IPS-NIHi11 (cell line): ENCODE data around the gene MT1B.
"Not testable (repeated sequence)": the region's sequence is repeated elsewhere in the genome, so short reads cannot be mapped to it uniquely, and the experiment has no call there.

Experiments used
- DNase-seq: peaks from one replicate; pipeline ENCODE4 v3.0.0; 2012; ENCODE audit warnings: mixed read lengths, low spot score

Gene MT1B

GRCh38 chr16:56620339-56620897 is 31.3 kb upstream of the MT1B start:
- DNase-seq: no peak

DNA sequence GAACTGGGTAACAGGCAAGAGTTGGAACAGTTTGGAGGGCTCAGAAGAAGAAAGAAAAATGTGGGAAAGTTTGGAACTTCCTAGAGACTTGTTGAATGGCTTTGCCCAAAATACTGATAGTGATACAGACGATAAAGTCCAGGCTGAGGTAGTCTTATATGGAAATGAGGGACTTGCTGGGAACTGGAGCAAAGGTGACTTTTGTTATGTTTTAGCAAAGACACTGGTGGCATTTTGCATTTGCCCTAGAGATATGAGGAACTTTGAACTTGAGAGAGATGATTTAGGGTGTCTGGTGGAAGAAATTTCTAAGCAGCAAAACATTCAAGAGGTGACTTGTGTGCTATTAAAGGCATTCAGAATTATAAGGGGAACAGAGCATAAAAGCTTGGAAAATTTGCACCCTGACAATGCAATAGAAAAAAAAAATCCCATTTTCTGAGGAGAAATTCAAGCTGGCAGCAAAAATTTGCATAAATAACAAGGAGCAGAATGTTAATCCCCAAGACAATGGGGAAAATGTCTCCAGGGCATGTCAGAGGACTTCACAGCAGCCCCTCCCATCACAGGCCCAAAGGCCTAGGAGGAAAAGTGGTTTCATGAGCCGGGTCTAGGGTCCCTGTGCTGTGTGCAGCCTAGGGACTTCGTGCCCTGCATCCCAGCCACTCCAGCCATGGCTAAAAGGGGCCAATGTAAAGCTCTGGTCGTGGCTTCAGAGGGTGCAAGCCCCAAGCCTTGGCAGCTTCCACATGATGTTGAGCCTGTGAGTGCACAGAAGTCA is 29.8 kb upstream of the MT1B start:
- DNase-seq: not testable (repeated sequence)

DNA sequence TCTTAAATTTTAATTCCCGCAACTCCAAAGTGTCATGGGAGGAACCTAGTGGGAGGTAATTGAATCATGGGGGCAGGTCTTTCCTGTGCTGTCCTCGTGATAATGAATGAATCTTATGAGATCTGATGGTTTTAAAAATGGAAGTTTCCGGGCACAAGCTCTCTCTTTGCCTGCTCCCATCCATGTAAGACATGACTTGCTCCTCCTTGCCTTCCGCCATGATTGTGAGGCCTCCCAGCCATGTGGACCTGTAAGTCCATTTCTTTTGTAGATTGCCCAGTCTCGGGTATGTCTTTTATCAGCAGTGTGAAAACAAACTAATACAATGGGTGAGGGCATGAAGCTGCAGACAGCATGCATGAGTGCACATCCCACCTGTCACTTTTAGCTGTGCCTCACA is 28.5 kb upstream of the MT1B start:
- not testable (repeated sequence) for DNase-seq

DNA sequence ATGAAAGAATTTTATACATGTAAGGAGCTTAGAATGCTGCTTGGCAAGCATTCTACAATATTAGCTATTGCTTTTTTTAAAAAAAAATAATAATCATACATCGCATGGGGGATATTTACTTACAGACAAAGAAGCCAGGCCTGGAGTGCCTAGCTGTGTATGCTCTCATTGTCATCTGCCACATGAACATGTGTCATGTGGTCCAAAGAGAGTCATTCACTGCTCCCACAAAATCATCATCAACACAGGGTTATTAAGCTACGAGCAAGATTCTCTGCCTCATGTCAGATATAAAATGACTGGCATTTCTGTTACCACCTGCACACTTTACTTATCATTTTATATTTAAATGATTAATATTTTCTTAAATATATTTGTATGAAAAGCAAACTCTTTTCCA is 28.0 kb upstream of the MT1B start:
- DNase-seq: no peak

DNA sequence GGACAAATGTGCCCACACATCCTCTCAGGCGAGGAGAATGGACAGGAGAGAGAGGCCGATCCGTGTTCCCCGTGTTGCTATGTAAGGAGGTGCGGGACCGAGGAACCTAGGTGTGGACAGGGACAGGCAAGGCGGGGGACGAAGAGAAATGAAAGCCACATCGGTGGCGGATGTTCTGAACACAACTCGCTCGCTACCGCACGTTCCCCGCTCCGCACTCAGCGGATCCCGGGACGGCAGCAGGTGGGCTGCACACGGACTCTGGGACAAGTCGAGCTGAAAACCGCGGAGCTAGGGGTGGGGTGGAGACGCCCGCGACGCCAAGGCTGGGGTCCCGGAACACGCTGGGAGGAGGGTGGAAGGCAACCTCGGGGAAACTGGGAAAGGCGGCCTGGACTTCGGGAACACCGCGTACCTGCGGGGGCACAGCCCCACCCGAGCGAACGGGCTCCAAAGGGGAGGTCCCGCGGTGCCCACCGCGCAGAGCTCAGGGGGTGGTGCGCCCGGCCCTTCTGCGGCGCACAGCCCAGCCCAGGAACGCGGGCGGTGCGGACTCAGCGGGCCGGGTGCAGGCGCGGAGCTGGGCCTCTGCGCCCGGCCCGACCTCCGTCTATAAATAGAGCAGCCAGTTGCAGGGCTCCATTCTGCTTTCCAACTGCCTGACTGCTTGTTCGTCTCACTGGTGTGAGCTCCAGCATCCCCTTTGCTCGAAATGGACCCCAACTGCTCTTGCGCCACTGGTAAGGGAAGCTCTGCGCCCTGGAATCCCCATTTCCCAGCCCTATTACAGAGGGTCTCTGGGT is 26.3 kb upstream of the MT1B start, which contains the start of gene MT1E:
TSS of gene MT1E (plus strand) at position 642 of the 803 bp plus-strand sequence. CDS start at position 713, 71 bp downstream.
- peak; percentile 67 for DNase-seq

DNA sequence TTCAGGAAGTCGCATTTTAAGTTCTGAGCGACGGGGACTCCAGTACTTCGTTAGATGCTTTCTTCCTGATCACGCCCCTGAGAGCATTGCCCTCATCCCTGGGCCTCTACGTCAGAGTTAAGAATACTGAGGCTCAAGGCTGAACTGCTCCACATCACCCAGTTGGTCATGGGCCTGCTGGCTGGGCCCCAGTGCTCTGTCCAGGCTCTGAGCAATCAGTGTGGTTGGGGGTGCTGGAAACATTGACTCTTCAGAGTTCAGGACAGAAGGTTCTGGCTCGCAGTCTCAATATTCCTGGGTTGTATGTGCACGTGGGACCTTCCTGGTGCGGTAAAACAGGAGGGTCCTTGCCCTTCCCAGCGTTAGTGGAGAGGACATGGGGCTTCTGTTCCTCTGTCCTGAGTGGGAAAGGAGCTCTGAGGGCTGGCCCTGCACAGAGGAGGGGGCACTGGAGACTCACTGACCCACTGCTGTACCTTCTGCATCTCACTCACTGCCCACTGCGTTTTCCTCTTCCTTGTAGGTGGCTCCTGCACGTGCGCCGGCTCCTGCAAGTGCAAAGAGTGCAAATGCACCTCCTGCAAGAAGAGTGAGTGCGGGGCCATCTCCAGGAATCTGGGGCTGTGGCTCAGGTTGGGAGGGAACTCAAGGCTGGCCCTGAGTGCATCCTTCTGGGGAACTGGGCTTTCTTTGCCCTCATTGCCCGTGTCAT is 25.6 kb upstream of the MT1B start:
- no peak for DNase-seq

GRCh38 chr16:56626685-56627084 is 25.0 kb upstream of the MT1B start:
- no peak for DNase-seq

DNA sequence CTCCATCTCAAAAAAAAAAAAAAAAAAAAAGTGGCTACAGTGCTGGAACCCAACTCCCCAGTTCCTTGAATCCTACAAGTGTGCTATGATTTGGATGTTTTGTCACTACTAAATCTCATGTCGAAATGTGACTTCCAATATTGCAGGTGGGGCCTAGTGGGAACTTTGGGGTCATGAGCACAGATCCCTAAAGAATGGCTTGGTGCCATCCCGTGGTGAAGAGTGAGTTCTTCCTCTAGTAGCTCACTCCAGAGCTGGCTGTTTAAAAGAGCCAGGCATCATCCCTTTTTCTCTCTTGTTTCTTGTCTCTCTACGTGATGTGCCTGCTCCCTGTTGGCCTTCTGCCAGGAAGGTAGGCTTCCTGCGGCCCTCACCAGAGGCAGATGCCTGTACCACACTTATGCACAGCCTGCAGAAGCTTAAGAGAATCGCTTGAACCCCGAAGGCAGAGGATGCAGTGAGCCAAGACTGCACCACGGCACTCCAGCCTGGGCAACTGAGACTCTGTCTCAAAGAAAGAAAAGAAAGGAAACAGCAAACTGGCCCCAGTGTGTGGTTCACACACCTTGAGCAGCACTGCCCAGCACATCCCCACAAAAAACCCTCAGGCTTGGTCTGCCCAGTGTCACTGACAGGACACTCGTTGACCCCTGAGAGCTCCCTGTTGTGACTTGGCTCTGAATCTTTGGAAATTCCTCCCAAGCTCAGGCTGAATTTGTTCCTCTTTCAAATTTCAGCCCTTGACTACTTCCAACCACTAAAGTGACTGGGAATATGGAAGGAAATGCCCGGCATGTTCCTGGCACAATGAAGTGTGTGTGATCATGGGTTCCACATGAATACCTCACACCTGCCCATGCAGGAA is 23.0 kb upstream of the MT1B start:
- no peak for DNase-seq

DNA sequence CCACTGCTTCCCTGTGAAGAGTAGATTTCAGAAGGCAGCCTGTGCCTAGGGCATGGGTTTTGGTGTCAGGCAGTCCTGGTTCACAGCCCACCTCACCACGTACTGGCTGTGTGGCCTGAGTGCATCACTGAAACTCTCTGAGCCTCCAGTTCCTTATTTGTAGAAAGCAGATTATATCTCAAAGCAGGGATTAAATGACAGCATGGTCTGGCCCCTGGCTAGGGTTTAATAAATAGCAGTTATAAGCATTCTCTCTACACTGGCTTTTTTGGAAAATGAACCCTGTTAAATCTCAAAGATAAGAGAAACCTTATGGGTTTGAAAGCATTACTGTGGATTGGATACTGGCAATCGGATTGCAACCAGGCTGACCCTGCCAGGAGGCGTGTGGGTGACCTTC is 22.2 kb upstream of the MT1B start:
- DNase-seq: no peak

DNA sequence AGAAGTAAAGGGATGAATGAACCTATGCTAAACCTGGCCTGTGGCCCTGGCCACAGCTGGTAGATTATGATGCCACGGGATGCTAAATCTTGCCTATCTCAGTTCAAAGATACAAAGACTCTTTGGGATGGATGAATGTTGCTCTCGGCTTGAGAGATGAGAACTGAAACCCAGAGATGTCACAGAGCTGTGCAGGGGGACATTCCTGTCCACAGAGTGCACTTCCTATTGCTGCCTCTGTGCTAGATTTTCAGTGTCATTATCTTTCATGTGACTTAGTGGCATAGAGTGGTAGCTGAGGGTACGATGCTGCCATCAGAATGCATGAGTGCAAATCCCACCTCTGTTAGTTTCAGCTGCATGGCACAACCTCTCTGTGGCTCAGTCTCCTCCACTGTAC is 21.6 kb upstream of the MT1B start:
- no peak for DNase-seq

- no peak for DNase-seq
Observed at GRCh38 chr16:56631197-56631596, 20.5 kb upstream of the MT1B start.

GRCh38 chr16:56631832-56632155 is 19.9 kb upstream of the MT1B start:
- no peak for DNase-seq

DNA sequence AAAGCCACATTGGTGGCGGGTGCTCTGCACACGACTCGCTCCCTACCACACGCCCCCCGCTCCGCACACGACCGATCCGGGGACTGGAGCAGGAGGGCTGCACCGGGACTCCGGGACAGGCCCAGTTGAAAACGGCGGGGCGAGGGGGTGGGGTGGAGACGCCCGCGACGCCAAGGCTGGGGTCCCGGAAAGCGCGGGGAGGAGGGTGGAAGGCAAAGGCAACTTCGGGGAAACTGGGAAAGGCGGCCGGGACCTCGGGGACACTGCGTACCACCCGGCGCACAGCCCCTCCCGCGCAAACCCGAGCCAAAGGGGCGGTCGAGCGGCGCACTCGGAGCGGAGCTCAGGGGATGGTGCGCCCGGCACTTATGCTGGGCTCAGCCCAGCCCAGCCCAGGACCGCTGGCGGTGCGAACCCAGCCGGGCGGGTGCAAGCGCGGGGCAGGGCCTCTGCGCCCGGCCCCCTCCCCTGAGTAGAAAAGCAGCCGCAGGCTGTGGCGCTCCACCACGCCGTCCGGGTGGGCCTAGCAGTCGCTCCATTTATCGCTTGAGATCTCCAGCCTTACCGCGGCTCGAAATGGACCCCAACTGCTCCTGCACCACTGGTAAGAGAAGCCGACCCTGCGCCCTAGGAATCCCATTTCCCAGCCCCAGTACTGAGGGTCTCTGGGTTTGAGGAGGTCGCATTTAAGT is 19.4 kb upstream of the MT1B start, which contains the start of gene MT1M:
TSS of gene MT1M (plus strand) at position 504 of the 692 bp plus-strand sequence. CDS start at position 577, 73 bp downstream.
- DNase-seq: peak; percentile 48

- DNase-seq: no peak
Observed at GRCh38 chr16:56632848-56633365, 18.8 kb upstream of the MT1B start.

DNA sequence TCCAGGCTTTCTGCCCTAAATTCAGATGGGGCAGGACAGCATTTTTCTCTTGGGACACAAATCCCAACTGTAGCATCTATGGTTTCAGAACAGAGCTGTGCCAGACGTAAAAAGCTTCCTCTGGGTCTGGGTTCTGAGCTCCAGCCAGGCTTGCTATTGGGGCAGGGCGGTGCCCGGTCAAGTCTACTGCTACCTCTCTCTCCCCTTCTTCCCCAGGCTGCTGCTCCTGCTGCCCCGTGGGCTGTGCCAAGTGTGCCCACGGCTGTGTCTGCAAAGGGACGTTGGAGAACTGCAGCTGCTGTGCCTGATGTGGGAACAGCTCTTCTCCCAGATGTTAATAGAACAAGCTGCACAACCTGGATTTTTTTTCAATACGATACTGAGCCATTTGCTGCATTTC is 18.2 kb upstream of the MT1B start:
- no peak for DNase-seq

- DNase-seq: no peak
Observed at GRCh38 chr16:56634715-56635440, 16.8 kb upstream of the MT1B start.

DNA sequence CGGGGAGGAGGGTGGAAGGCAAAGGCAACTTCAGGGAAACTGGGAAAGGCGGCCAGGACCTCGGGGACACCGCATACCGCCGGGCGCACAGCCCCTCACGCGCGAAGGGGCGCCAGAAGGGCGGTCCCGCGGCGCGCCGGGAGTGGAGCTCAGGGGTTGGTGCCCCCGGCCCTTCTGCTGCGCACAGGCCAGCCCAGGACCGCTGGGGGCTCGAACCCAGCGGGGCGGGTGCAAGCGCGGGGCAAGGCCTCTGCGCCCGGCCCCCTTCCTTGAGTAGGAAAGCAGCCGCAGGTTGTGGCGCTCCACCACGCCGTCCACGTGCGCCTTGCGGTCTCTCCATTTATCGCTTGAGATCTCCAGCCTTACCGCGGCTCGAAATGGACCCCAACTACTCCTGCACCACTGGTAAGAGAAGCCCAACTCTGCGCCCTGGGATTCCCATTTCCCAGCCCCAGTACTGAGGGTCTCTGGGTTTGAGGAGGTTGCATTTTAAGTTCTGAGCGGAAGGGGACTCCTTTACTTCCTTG is 16.2 kb upstream of the MT1B start:
- DNase-seq: no peak

DNA sequence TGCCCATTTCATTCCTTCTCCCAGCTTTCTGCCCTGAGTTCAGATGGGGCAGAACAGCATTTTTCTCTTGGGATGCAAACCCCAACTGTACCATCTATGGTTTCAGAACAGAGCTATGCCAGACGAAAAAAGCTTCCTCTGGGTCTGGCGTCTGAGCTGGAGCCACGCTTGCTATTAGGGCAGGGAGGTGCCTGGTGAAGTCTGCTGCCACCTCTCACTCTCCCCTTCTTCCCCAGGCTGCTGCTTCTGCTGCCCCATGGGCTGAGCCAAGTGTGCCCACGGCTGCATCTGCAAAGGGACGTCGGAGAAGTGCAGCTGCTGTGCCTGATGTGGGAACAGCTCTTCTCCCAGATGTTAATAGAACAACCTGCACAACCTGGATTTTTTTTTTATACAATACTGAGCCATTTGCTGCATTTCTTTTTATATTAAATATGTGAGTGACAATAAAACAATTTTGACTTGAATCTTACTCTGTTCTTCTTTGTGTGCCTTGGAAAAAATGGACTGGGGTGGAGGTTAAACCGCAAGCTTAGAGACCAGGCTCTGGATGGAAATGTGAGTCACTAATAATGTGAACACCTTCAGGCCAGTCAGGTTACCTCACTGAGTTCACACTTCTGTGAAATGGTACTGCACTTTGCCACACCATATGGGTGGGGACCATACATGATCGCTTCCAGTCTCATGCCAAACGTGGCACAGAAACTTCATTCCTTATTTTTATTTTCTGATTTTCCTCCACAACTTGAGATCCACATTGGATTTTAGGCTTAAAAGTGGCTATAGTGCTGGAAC is 14.9 kb upstream of the MT1B start:
- DNase-seq: no peak
